Vagina (tissue), 2 donors: Measurements from ENCODE around the gene EFNA3. TPM values are rescaled to one million over a fixed set of nuclear protein-coding genes. Genes with fewer than 3 reads are reported as not detected.

Experiments
- DNase-seq, 2 donors: peaks; one replicate each; pipeline ENCODE4 v3.0.0-alpha.2; 2017; ENCODE audit errors: extremely low spot score in 2 of 2
- H3K27ac ChIP-seq: fragments of 200-600 bp; sonication (generic); one replicate; pipeline ENCODE4 v1.5.1; 2019
- H3K27me3 ChIP-seq: fragments of 200-600 bp; sonication (generic); one replicate; pipeline ENCODE4 v1.5.1; 2019
- H3K36me3 ChIP-seq, 2 donors: fragments of 200-600 bp; sonication (generic); one replicate each; pipeline ENCODE4 v1.5.1; 2017 to 2019
- H3K4me1 ChIP-seq: fragments of 200-600 bp; sonication (generic); one replicate; pipeline ENCODE4 v1.5.1; 2019
- H3K4me3 ChIP-seq, 2 donors: fragments of 200-600 bp; sonication (generic); 1 replicate in 1 of 2; 2 replicates in 1 of 2; pipeline ENCODE4 v1.5.1; 2016 to 2019
- H3K9me3 ChIP-seq: fragments of 200-600 bp; sonication (generic); one replicate; pipeline ENCODE4 v1.5.1; 2019
- CTCF ChIP-seq, 3 experiments: fragments of 450-650 bp in 2 of 3; fragments of 200-600 bp in 1 of 3; sonication (generic) in 1 of 3; IDR thresholded peaks; one replicate each; pipeline ENCODE4 v1.5.1; 2017 to 2019; ENCODE audit warnings: antibody characterized with exemption in 3 of 3, mild to moderate bottlenecking in 2 of 3, moderate library complexity in 2 of 3
- POLR2A ChIP-seq, 2 donors: fragments of 450-650 bp; IDR thresholded peaks; one replicate each; pipeline ENCODE4 v1.6.1; 2017; ENCODE audit warnings: antibody characterized with exemption in 2 of 2, mild to moderate bottlenecking in 2 of 2, moderate library complexity in 2 of 2
- POLR2AphosphoS5 ChIP-seq, 2 donors: sonication (generic); formaldehyde crosslinking; IDR thresholded peaks; one replicate each; pipeline ENCODE4 v1.9.0; 2017; ENCODE audit warnings: antibody characterized with exemption in 2 of 2, mild to moderate bottlenecking in 2 of 2, low read depth in 1 of 2; ENCODE audit not compliant: insufficient read depth in 1 of 2
- intact Hi-C: fragments of 100-400 bp; cut with DNase I; formaldehyde crosslinking; loops from one replicate; pipeline ENCODE4 v1.15.1; 2023
- total RNA-seq: library from RNA; depleted of rRNA; stranded (reverse); fragments of >200 nt; gene quantifications from one replicate; pipeline ENCODE4 v1.2.3, GENCODE V29; 2016

Gene EFNA3
- total RNA-seq, 1 donor from 2014 or later = 22.3 TPM

- intact Hi-C loops = loop anchor here (10.0 kb wide), 2 partner anchors 104 to 504 kb away; partner anchors contain the start of genes CHRNB2 and PYGO2
- Histone ChIP-seq H3K36me3 (no peaks in the 10 kb centered on the region), H3K27ac (no peak overlapping the region), H3K9me3 (no peaks in the 10 kb centered on the region), H3K27me3 (no peaks in the 10 kb centered on the region), H3K4me3 (no peak overlapping the region), H3K4me1 (peaks cover 39% of the 10 kb centered on the region)
- no peak for DNase-seq
- TF ChIP-seq POLR2A (IDR thresholded peaks at IDR 0.05) = no peak
- no peak for TF ChIP-seq POLR2AphosphoS5 (IDR thresholded peaks at IDR 0.05; ENCODE audit: insufficient read depth in 1 of 2, low read depth in 1 of 2)
- no peak for TF ChIP-seq CTCF (IDR thresholded peaks at IDR 0.05)
These were observed 10.0 kb upstream of the EFNA3 start for GRCh38 chr1:155068599-155068998.

- TF ChIP-seq CTCF (IDR thresholded peaks at IDR 0.05) (no peak), POLR2AphosphoS5 (IDR thresholded peaks at IDR 0.05; ENCODE audit: insufficient read depth in 1 of 2, low read depth in 1 of 2) (no peak), POLR2A (IDR thresholded peaks at IDR 0.05) (no peak)
- no peak for DNase-seq
- no peaks in the 10 kb centered on the region for H3K9me3 ChIP-seq
- intact Hi-C loops = loop anchor here (10.0 kb wide), 2 partner anchors 105 to 505 kb away; partner anchors contain the start of genes CHRNB2 and PYGO2
- H3K27ac ChIP-seq = no peak overlapping the region
- H3K4me3 ChIP-seq = no peak overlapping the region
- H3K36me3 ChIP-seq = no peaks in the 10 kb centered on the region
- no peaks in the 10 kb centered on the region for H3K27me3 ChIP-seq
- peaks cover 31% of the 10 kb centered on the region for H3K4me1 ChIP-seq
These were observed 9.0 kb upstream of the EFNA3 start for GRCh38 chr1:155069551-155070157.

GRCh38 chr1:155070158-155070621, 8.4 kb upstream of the EFNA3 start:
- H3K27me3 ChIP-seq = no peaks in the 10 kb centered on the region
- no peak for TF ChIP-seq POLR2AphosphoS5 (IDR thresholded peaks at IDR 0.05; ENCODE audit: insufficient read depth in 1 of 2, low read depth in 1 of 2)
- no peak for TF ChIP-seq POLR2A (IDR thresholded peaks at IDR 0.05)
- no peak for TF ChIP-seq CTCF (IDR thresholded peaks at IDR 0.05)
- peak overlapping the region; percentile 66 for H3K27ac ChIP-seq
- no peaks in the 10 kb centered on the region for H3K36me3 ChIP-seq
- peaks cover 31% of the 10 kb centered on the region for H3K4me1 ChIP-seq
- intact Hi-C loops = no loop called here
- H3K9me3 ChIP-seq = no peaks in the 10 kb centered on the region
- H3K4me3 ChIP-seq = peak overlapping the region; percentile 42 to 50
- DNase-seq = no peak

- DNase-seq = no peak
- intact Hi-C loops = no loop called here
- peaks cover 31% of the 10 kb centered on the region for H3K4me1 ChIP-seq
These were observed 7.7 kb upstream of the EFNA3 start for GRCh38 chr1:155070721-155071569.

More at GRCh38 chr1:155070721-155071569, 7.7 kb upstream of the EFNA3 start:
- Histone ChIP-seq H3K9me3 (no peaks in the 10 kb centered on the region), H3K27me3 (no peaks in the 10 kb centered on the region), H3K27ac (peak overlapping the region; percentile 66), H3K4me3 (peak overlapping the region; percentile 42 to 50), H3K36me3 (no peaks in the 10 kb centered on the region)
- TF ChIP-seq POLR2A (IDR thresholded peaks at IDR 0.05) = no peak
- peak in 1 of 2 donors; percentile 71 for TF ChIP-seq POLR2AphosphoS5 (IDR thresholded peaks at IDR 0.05; ENCODE audit: insufficient read depth in 1 of 2, low read depth in 1 of 2)
- peak in 1 of 3 experiments; percentile 22 for TF ChIP-seq CTCF (IDR thresholded peaks at IDR 0.05)
